HG02943 (cell line): ENCODE data around the gene SWT1.
"Not testable (repeated sequence)": the region's sequence is repeated elsewhere in the genome, so short reads cannot be mapped to it uniquely, and the experiment has no call there.

Source experiments
- ATAC-seq: cut with Tn5 transposase; IDR thresholded peaks from one replicate; pipeline ENCODE4 v1.9.1; 2021; ENCODE audit warnings: mild to moderate bottlenecking, low read depth, moderate library complexity; ENCODE audit not compliant: unreplicated experiment

The SWT1 gene

DNA sequence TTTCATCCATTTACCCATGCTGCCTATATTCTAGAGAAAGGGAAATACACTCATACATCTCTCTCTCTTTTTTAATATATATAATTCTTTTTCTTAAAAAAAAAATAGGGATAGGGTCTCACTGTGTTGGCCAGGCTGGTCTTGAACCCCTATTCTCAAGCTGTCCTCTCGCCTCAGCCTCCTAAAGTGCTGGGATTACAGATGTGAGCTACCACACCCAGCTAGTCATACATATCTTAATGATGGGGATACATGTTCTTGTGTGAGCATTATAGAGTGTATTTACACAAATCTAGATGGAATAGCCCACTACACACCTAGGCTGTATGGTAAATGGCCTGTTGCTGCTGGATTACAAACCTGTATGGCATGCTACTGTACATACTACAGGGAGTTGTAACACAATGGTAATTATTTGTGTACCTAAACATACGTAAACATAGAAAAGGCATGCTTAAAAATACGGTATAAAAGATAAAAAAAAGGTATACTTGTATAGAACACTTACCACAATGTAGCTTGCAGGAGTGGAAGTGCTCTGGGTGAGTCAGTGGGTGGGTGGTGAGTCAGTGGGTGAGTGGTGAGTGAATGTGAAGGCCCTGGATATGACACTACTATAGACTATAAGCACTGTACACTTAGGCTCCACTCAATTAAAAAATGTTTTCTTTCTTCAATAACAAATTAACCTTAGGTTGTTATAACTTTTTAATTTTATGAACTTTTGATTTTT is 87.2 kb downstream of the SWT1 start:
- no peak for ATAC-seq

DNA sequence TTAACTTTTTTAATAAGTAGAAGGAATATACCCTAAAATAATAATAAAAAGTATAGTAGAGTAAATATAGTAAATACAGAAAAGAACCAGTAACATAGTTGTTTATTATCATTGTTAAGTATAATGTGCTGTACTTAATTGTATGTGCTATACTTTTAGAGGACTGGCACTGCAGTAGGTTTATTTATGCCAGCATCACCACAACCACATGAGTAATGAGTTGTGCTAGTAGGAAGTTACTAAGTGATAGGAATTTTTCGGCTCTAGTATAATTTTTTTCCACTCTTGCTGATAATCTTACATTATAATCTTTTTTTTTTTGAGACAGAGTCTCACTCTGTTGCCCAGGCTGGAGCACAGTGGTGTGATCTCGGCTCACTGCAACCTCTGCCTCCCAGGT is 88.5 kb downstream of the SWT1 start:
- no peak for ATAC-seq

DNA sequence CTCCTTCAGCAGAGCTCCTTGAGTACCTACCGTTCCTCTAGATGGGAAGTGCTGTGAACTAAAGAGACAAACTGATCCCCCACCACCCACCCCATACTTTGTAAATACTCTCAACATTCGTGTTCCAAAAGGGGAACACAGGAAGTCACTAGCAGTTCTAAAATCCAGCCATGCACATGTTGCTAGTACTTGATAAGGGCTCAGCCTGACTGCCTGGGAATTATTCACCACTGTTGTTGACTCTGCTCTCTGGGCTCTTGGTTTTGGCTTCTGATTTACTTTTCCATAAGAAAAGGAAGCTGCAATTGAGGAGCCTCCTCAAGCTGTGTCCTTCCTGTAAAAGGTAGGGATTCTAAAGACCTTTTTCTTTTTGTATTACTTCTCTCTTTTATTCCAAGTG is 92.6 kb downstream of the SWT1 start:
- no peak for ATAC-seq

DNA sequence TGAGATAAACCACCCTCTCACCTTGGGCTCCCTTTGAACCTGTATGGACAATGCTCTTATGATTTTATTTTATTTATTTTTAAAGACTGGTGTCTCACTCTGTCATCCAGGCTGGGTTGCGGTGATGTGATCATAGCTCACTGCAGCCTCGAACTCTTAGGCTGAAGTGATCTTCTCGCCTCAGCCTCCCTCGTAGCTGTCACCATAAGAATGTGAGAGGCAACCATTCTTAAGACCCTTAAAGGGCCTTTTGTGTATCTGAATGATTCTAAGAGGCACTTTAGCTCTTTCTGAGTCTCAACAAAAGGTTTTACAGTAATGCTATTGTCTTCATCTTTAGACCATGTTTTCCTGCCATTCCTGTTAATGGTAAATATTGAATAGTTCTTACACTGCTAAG is 93.1 kb downstream of the SWT1 start:
- no peak for ATAC-seq

DNA sequence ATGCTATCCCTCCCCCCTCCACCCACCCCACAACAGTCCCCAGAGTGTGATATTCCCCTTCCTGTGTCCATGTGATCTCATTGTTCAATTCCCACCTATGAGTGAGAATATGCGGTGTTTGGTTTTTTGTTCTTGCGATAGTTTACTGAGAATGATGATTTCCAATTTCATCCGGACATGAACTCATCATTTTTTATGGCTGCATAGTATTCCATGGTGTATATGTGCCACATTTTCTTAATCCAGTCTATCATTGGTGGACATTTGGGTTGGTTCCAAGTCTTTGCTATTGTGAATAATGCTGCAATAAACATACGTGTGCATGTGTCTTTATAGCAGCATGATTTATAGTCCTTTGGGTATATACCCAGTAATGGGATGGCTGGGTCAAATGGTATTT is 95.0 kb downstream of the SWT1 start:
- not testable (repeated sequence) for ATAC-seq

DNA sequence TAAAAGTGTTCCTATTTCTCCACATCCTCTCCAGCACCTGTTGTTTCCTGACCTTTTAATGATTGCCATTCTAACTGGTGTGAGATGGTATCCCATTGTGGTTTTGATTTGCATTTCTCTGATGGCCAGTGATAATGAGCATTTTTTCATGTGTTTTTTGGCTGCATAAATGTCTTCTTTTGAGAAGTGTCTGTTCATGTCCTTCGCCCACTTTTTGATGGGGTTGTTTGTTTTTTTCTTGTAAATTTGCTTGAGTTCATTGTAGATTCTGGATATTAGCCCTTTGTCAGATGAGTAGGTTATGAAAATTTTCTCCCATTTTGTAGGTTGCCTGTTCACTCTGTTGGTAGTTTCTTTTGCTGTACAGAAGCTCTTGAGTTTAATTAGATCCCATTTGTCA is 95.4 kb downstream of the SWT1 start:
- ATAC-seq = not testable (repeated sequence)

DNA sequence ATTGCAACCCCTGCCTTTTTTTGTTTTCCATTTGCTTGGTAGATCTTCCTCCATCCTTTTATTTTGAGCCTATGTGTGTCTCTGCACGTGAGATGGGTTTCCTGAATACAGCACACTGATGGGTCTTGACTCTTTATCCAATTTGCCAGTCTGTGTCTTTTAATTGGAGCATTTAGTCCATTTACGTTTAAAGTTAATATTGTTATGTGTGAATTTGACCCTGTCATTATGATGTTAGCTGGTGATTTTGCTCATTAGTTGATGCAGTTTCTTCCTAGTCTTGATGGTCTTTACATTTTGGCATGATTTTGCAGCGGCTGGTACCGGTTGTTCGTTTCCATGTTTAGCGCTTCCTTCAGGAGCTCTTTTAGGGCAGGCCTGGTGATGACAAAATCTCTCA is 98.6 kb downstream of the SWT1 start:
- ATAC-seq = not testable (repeated sequence)

DNA sequence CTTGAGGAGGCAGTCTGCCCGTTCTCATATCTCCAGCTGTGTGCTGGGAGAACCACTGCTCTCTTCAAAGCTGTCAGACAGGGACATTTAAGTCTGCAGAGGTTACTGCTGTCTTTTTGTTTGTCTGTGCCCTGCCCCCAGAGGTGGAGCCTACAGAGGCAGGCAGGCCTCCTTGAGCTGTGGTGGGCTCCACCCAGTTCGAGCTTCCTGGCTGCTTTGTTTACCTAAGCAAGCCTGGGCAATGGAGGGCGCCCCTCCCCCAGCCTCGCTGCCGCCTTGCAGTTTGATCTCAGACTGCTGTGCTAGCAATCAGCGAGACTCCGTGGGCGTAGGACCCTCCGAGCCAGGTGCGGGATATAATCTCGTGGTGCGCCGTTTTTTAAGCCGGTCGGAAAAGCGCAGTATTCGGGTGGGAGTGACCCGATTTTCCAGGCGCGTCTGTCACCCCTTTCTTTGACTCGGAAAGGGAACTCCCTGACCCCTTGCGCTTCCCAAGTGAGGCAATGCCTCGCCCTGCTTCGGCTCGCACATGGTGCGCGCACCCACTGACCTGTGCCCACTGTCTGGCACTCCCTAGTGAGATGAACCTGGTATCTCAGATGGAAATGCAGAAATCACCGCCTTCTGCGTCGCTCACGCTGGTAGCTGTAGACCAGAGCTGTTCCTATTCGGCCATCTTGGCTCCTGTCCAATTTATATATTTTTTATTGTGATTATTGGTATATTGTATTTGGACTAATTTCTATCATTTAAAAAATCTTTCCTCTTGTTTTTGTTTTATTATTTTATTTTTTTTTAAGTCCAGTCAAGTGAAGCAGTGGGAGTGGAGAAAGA is 100.4 kb downstream of the SWT1 start:
- not testable (repeated sequence) for ATAC-seq

DNA sequence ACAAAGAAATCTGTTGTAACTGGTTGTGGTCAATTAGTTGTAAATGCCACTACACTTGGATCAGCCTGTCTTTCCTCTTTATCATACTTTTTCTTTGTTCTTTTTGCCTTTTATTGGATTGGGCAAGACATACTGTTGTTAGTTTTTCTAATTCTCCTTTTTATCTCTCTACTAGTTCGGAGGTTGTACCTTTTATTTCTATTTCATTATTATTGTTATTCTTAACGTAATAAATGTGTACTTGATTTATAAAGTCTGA is 100.9 kb downstream of the SWT1 start:
- ATAC-seq = no peak

DNA sequence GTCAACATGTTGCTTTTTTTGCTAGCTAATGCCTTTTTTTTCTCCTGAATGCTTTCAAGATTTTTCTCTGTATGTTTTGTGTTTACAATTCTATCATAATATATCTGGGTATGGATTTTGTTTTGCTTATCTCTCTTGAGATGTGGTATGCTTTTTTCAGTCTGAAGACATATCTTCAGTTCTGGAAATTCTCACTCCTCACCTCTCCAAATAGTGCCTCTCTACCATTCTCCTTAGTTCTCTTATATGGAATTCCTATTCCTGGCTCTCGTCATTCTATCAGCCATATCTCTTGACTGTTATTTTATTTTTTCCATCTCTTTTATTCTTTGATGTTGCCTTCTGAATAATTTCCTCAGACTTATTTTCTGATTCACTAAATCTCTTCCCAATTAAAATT is 101.7 kb downstream of the SWT1 start:
- ATAC-seq = no peak

DNA sequence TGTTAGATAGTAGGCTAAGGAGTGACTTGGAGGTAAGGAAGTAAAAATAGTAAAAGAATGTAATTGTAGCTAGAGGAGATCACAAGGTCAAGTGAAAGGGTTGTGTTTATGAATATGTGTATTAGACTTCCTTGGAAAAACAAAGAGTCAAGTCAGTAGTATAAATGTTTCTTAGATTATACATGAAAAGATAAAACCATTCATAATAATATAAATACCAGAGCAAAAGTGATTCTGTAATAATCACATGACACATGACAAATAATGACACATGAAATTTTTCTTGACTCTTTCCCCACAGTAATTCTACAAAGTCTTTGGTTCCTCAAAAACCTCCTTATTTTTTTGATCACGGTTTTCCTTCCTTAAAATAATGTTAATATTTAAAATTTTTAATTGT is 103.6 kb downstream of the SWT1 start:
- no peak for ATAC-seq

DNA sequence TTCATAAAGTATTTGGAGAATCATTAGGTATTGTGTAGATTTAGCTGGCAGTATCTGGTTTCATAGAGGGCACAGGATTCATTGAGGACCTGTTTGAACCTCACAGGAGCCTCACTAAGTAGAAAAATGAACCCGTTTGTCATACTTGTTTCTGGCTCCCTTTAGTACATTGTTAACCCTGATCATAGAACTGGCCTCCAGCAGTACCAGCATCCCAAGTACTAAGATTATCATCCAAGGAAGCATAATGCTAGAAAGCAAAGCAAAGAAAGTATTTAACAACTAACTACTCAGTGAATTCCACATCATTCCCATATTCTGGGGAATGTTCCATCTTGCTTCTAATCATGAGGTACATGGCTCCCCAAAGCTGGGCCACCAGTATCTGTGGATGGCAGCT is 105.2 kb downstream of the SWT1 start:
- ATAC-seq = no peak

DNA sequence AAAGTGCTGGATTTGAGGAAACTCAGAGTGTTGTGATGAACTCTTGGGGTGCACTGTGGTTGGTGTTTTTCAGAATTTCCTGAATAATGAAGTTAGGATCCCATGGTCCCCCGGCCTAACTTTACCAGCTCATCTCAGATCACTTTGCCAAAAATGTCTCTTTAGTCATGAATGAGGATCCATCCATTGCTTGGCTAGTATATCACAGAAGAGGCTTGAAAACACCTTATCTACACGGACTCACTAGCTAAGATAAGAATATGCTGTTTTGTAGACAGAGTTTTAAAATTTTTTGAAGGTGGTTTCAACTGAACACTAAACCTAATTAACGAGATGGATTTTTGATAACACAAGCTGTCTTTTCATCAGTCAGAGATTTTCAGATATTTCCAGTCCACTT is 106.3 kb downstream of the SWT1 start:
- no peak for ATAC-seq

DNA sequence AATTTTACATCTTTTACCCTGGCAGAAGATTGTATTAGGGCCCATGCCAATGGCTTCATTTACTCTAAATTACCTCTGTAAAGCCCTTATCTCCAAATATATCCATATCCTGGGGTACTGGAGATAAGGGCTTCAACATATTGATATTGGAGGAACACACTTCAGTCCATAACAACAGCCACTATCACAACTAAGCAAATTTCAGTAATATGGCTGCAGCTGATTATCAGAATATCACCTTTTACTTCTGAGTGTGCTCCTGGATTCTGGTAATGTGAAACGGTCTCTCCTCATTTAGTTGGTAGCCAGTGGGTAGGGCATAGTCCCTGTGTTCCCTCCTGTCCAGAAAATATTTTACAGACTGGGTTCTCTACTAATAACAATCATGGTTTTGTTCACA is 106.8 kb downstream of the SWT1 start:
- ATAC-seq = no peak

DNA sequence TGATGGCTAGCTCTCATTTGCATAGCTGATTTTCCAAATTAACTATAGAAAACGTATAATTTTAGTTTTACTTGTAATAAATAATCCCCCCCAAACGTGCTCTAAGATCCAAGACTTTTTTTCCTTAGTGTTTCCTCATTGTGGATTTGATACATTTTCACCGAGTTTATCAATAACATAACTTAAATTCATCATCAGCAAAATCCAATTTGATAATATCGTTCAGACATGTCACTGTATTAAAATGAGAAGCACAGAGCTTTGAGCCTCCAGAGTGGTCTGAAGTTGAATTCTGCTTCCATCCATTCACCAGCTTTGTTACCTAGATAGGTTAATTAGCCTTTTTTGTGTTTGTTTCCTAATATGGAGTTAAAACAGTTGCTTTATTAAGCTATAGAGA is 108.3 kb downstream of the SWT1 start:
- ATAC-seq = no peak

DNA sequence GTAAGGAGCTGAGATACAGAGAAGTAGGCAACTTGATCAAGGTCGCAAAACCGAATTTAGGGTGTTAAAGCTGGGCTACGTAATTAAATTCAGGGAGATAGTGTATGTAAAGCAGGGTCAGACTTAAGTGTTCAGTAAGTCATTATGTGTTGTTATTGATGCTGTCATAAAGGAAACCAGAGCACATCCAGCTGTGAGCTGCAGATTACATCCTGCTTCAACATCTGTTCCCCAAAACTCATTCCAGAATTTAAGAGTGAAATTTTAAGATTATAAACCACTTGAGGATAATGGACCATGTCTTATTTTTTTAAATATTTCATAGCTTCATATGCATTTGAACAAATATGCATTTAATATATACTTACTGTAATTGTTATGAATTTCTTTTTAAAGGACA is 110.3 kb downstream of the SWT1 start:
- ATAC-seq = no peak

DNA sequence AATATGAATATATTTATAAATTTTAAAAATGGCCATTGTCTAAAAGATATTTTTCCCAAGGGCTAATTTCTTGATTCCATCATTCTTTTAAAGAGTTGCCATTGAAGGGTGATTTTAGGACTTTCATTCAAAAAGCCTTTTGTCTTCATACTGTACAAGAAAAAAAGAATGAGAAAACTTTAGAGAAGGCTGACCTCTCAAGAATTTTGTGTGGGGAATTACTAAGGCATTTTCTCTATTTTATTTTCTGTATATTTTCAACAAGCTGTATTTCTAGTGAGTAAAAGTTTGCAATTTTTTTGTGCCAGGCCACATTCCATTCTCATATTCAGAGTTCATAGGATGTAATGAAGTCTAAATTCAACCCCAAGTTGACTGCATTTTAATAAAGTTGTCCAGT is 110.7 kb downstream of the SWT1 start:
- no peak for ATAC-seq

DNA sequence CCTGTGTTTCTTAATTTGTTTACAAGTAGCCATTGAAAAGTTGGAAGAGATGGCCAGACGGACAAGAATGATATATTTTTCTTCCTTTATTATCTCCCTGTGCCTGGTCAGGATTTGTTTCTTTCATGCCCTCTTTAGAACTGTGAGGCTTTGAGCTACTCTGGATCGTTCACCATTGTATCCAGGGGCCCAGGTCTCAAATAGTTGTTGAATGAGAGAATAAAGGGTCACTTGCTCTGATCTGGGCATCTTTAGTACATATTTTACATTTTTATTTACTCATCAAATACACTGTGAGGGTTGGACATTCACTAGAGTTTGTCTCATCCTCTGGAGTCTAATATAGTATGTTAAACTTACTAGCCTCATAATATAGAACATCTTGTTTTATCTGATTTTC is 111.4 kb downstream of the SWT1 start:
- ATAC-seq = no peak

DNA sequence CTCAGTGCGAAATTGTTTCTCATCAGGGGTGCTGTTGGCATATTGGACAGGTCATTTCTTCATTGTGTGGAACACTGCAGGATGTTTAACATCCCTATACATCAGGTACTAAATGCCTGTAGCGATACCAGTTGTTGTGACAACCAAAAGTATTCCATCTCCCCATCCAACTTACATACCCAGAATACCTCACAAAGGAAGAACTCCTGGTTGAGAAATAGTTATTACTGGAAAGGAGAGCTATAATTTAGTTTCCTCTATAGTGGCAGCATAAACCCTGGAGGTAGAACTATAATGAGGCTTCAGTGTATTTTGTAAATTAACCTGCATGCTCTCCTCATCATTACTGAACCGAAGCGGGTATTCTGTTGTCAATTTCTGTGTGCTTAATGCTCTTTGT is 115.0 kb downstream of the SWT1 start:
- ATAC-seq = no peak

DNA sequence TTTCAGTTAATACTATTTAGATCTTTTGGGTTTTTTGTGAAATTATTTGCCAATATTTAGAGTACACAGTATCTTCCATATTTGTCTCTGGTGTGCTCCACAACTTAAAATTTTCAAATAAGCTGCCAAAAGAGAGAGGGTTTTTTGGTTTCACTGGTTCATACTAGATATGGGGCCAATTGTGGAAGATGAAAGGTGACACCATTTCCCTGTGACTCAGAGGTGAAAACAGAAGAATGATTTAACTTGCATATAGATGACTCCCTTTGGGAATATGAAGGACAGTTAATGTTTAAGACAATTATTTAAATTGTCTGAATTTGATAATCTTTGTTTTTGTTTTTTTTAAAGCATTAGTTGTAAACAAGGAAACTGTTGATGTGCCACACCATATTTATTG is 122.6 kb downstream of the SWT1 start:
- ATAC-seq = no peak

DNA sequence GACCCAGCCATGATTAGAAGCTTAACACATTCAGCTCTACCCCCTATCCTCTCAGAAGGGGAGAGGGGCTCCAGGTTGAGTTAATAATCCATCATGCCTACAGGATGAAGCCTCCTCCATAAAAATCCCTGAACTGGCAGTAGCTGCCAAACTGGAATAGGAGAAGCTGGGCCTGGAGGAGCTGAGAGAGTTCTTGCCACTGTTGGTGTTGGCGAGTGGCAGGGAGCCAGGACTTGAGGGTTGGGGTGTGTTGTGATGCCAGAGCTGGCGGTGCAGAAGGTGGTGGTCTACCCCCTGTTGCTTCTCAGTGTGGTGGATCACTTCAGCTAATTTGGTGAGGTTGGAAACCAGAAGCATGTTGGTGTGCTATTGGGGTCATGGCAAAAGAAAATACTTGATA is 123.6 kb downstream of the SWT1 start:
- ATAC-seq = no peak

DNA sequence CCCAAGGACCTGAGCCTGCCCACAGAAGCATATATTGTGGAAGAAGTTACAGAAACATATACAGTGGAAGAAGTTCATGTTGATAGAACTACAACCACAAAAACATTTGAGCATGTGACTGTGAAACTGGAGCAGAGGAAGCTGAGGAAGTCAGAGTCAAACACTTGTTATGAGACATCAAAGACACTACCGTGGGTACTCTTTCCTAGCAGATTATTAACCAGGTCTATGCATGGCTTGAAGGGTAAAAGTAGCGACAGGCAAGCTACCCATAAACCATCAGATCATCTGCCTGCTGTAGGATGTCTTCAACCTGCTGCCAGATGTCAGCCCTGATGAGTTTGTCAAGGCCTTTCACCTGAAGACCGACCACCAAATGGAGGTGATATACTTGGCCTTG is 124.3 kb downstream of the SWT1 start:
- peak; percentile 97 for ATAC-seq
